OCI-LY1 (cell line): ENCODE results near the gene PCDHGC3.

Source experiments
- H2AFZ ChIP-seq: fragments of 200-600 bp; sonication (generic), shearing (Covaris generic); 2 replicates; pipeline ENCODE4 v1.6.0; 2014; ENCODE audit warnings: antibody characterized with exemption, mild to moderate bottlenecking, low read length
- H3F3A ChIP-seq: fragments of 200-600 bp; sonication (generic), shearing (Covaris generic); 2 replicates; pipeline ENCODE4 v1.6.0; 2014; ENCODE audit warnings: mild to moderate bottlenecking, antibody characterized with exemption, low read length, moderate library complexity; ENCODE audit not compliant: insufficient read depth
- H3K27ac ChIP-seq: fragments of 200-600 bp; sonication (generic); 2 replicates; pipeline ENCODE4 v1.5.1; 2014; ENCODE audit warnings: low read length, mixed run types, mild to moderate bottlenecking, low read depth; ENCODE audit not compliant: poor library complexity, severe bottlenecking
- H3K27me3 ChIP-seq: fragments of 200-600 bp; sonication (generic); 2 replicates; pipeline ENCODE4 v1.6.0; 2014; ENCODE audit warnings: antibody characterized with exemption, mild to moderate bottlenecking, low read length, moderate library complexity; ENCODE audit not compliant: insufficient read depth
- H3K36me3 ChIP-seq: fragments of 200-600 bp; sonication (generic); 2 replicates; pipeline ENCODE4 v1.6.1; 2014; ENCODE audit warnings: mild to moderate bottlenecking, antibody characterized with exemption, low read length, moderate library complexity, mixed read lengths; ENCODE audit not compliant: insufficient read depth
- H3K4me1 ChIP-seq: fragments of 200-600 bp; sonication (generic); 2 replicates; pipeline ENCODE4 v1.5.1; 2014; ENCODE audit warnings: mild to moderate bottlenecking, low read length, moderate library complexity; ENCODE audit not compliant: insufficient read depth, severe bottlenecking
- H3K4me2 ChIP-seq: fragments of 200-600 bp; sonication (generic), shearing (Covaris generic); 2 replicates; pipeline ENCODE4 v1.6.1; 2014; ENCODE audit warnings: low read length
- H3K4me3 ChIP-seq: fragments of 200-600 bp; sonication (generic); 2 replicates; pipeline ENCODE4 v1.5.1; 2014; ENCODE audit warnings: low read length, low read depth, mild to moderate bottlenecking, mixed read lengths; ENCODE audit not compliant: poor library complexity, severe bottlenecking
- H3K79me2 ChIP-seq: fragments of 200-600 bp; shearing (Covaris generic); 2 replicates; pipeline ENCODE4 v1.6.1; 2016; ENCODE audit warnings: mixed run types, low read length, mixed read lengths; ENCODE audit not compliant: insufficient read depth
- H3K9ac ChIP-seq: fragments of 200-600 bp; sonication (generic), shearing (Covaris generic); 2 replicates; pipeline ENCODE4 v1.6.1; 2014; ENCODE audit warnings: mild to moderate bottlenecking, low read length, mixed read lengths
- H3K9me2 ChIP-seq: fragments of 200-600 bp; sonication (generic), shearing (Covaris generic); 2 replicates; pipeline ENCODE4 v1.6.1; 2014; ENCODE audit warnings: low read depth, mild to moderate bottlenecking, low read length, mixed read lengths
- H3K9me3 ChIP-seq: fragments of 200-600 bp; shearing (Covaris generic); 2 replicates; pipeline ENCODE4 v1.6.1; 2014; ENCODE audit warnings: low read length, mixed read lengths
- H4K20me1 ChIP-seq: fragments of 200-600 bp; sonication (generic), shearing (Covaris generic); 2 replicates; pipeline ENCODE4 v1.6.0; 2016; ENCODE audit warnings: mild to moderate bottlenecking, low read length; ENCODE audit not compliant: insufficient read depth
- CTCF ChIP-seq: fragments of 200-600 bp; sonication (generic), shearing (Covaris generic); IDR thresholded peaks from 2 replicates; pipeline ENCODE4 v1.5.1; 2017; ENCODE audit warnings: mild to moderate bottlenecking, antibody characterized with exemption, low read length, moderate library complexity, mixed read lengths
- EZH2 ChIP-seq: fragments of 200-600 bp; sonication (generic), shearing (Covaris generic); IDR thresholded peaks from 2 replicates; pipeline ENCODE4 v1.8.0; 2017; ENCODE audit warnings: borderline replicate concordance, mixed run types, mild to moderate bottlenecking, antibody characterized with exemption, low read length, moderate library complexity, mixed read lengths

PCDHGC3 gene

GRCh38 chr5:141484641-141485311 lies 9.0 kb downstream of the PCDHGC3 start, which contains the start of gene PCDHGC4:
Gene PCDHGC4, plus strand, starts transcription at chr5:141485030. Its CDS starts 144 bp downstream, at chr5:141485174.
- H3K4me3 ChIP-seq = peak within 1 kb of the TSS; percentile 51
- no peaks in the 10 kb centered on the region for H3K36me3 ChIP-seq
- H3K27me3 ChIP-seq = peaks cover 4% of the 10 kb centered on the region; the same call in 1 of the 2 replicates
- peak within 1 kb of the TSS; percentile 4; the same call in 1 of the 2 replicates for H3K9ac ChIP-seq
- H3F3A ChIP-seq = no peaks in the 10 kb centered on the region
- H2AFZ ChIP-seq = no peak within 1 kb of the TSS
- no peaks in the 10 kb centered on the region for H3K9me3 ChIP-seq
- H3K79me2 ChIP-seq = no peaks in the 10 kb centered on the region
- H3K4me1 ChIP-seq = peaks cover 14% of the 10 kb centered on the region
- no peak within 1 kb of the TSS for H3K27ac ChIP-seq
- H3K4me2 ChIP-seq = peak within 1 kb of the TSS; percentile 63
- H4K20me1 ChIP-seq = no peaks in the 10 kb centered on the region
- TF ChIP-seq EZH2 = no peak
- no peak for TF ChIP-seq CTCF
- H3K9me2 ChIP-seq = no peaks in the 10 kb centered on the region

GRCh38 chr5:141485321-141486055 lies 9.7 kb downstream of the PCDHGC3 start:
- H3K9me2 ChIP-seq = no peaks in the 10 kb centered on the region
- peaks cover 14% of the 10 kb centered on the region for H3K4me1 ChIP-seq
- no peak overlapping the region for H2AFZ ChIP-seq
- H3K36me3 ChIP-seq = no peaks in the 10 kb centered on the region
- peaks cover 4% of the 10 kb centered on the region; the same call in 1 of the 2 replicates for H3K27me3 ChIP-seq
- H3K9me3 ChIP-seq = no peaks in the 10 kb centered on the region
- H3K9ac ChIP-seq = peak overlapping the region; percentile 4; the same call in 1 of the 2 replicates
- peak overlapping the region; percentile 51 for H3K4me3 ChIP-seq
- no peaks in the 10 kb centered on the region for H4K20me1 ChIP-seq
- H3K4me2 ChIP-seq = peak overlapping the region; percentile 63
- H3K79me2 ChIP-seq = no peaks in the 10 kb centered on the region
- no peaks in the 10 kb centered on the region for H3F3A ChIP-seq
- no peak overlapping the region for H3K27ac ChIP-seq
- TF ChIP-seq CTCF (no peak), EZH2 (no peak)

GRCh38 chr5:141486091-141486490 lies 10.3 kb downstream of the PCDHGC3 start:
- Histone ChIP-seq H3K9ac (no peak overlapping the region), H2AFZ (no peak overlapping the region), H3K4me3 (no peak overlapping the region), H4K20me1 (no peaks in the 10 kb centered on the region), H3K27ac (no peak overlapping the region), H3K79me2 (no peaks in the 10 kb centered on the region), H3K4me2 (no peak overlapping the region), H3F3A (no peaks in the 10 kb centered on the region), H3K9me3 (no peaks in the 10 kb centered on the region), H3K9me2 (no peaks in the 10 kb centered on the region), H3K36me3 (no peaks in the 10 kb centered on the region), H3K27me3 (peaks cover 4% of the 10 kb centered on the region; the same call in 1 of the 2 replicates), H3K4me1 (peaks cover 14% of the 10 kb centered on the region)
- no peak for TF ChIP-seq CTCF
- TF ChIP-seq EZH2 = no peak
